Peyer's patch (tissue), 4 donors: ENCODE results near the gene CACNG4. TPM values are rescaled to one million over a fixed set of nuclear protein-coding genes. Genes with fewer than 3 reads are reported as not detected.

Experiments used
- DNase-seq, 3 donors: peaks; one replicate each; pipeline ENCODE4 v3.0.0-alpha.2; 2017 to 2019
- H3K27ac ChIP-seq, 4 donors: fragments of 200-600 bp; sonication (generic); one replicate each; pipeline ENCODE4 v1.5.1; 2016 to 2019
- H3K27me3 ChIP-seq, 2 donors: fragments of 200-600 bp; sonication (generic); one replicate each; pipeline ENCODE4 v1.5.1; 2019
- H3K36me3 ChIP-seq, 3 donors: fragments of 200-600 bp; sonication (generic); one replicate each; pipeline ENCODE4 v1.5.1; 2016 to 2019
- H3K4me1 ChIP-seq, 4 donors: fragments of 200-600 bp; sonication (generic); one replicate each; pipeline ENCODE4 v1.5.1; 2016 to 2019
- H3K4me3 ChIP-seq, 4 donors: fragments of 200-600 bp; sonication (generic); 1 replicate in 3 of 4; 2 replicates in 1 of 4; pipeline ENCODE4 v1.5.1; 2016 to 2019; ENCODE audit warnings: mild to moderate bottlenecking in 1 of 4
- H3K9me3 ChIP-seq, 4 donors: fragments of 200-600 bp; sonication (generic); one replicate each; pipeline ENCODE4 v1.5.1; 2016 to 2019; ENCODE audit warnings: mild to moderate bottlenecking in 1 of 4
- POLR2A ChIP-seq, 2 donors: fragments of 450-650 bp; IDR thresholded peaks; one replicate each; pipeline ENCODE4 v1.5.1; 2017; ENCODE audit warnings: antibody characterized with exemption in 2 of 2, mild to moderate bottlenecking in 2 of 2, moderate library complexity in 2 of 2
- total RNA-seq, 4 donors: library from RNA; depleted of rRNA; stranded (reverse); fragments of >200 nt; gene quantifications; one replicate each; pipeline ENCODE4 v1.1.0, GENCODE V29; 2016
- TF ChIP-seq, protein P1 (sequence below), 6 experiments: fragments of 450-650 bp in 4 of 6; fragments of 200-600 bp in 2 of 6; sonication (generic) in 1 of 6; IDR thresholded peaks; one replicate each; pipeline ENCODE4 v1.5.1; 2017 to 2019; ENCODE audit warnings: antibody characterized with exemption in 6 of 6, mild to moderate bottlenecking in 3 of 6, moderate library complexity in 1 of 6

Gene CACNG4
- total RNA-seq = under 1 TPM in 1 of 4 donors, not detected in 3; 0.40 TPM

DNA sequence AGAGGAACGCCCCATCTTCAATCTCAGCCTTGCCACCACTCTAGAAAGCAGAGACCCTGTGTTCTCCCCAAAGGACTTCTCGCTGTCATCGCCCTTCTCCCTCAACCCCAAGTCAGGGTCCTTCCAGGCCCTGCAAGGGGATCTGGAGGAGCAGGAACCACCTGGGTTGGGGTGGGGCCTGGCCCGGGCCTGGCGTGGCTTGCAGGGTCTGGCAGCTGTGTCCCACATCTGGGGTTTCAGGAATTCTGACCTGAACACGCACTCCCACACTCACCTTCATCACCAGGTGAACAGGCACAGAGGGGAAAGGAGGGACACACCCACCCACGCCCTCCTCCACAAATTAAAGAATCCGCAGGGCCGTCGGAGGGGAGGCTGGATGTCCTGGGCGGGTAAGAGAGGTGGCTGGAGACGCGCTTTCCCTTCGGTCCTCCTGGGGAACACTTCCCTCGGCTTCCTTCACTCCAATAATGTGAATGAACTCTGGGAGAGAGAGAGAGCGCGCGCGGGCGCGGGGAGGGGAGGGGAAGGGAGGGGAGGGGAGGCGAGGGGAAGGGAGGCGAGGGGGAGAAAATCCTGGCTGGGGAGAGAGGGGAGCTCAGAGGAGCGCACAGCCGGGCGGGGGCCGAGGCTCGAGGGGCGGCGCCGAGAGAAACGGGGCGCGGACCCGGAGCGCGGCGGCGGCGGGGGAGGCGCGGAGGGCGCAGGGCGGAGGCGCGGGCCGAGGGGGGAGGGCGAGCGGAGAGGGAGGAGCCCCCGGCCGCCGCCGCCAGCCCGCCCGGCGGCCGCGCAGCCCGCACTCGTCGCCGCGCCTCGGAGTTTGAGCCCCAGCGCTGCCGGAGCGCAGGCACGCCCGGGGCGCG is at the start of gene CACNG4:
Gene CACNG4, plus strand, starts transcription at position 799 of the 863 bp plus-strand sequence. CDS start 205 bp downstream, outside the sequence.
- no peak within 1 kb of the TSS for H3K27ac ChIP-seq
- H3K27me3 ChIP-seq = peaks cover 0 to 17% of the 10 kb centered on the region in 2 donors
- TF ChIP-seq, protein P1, sequence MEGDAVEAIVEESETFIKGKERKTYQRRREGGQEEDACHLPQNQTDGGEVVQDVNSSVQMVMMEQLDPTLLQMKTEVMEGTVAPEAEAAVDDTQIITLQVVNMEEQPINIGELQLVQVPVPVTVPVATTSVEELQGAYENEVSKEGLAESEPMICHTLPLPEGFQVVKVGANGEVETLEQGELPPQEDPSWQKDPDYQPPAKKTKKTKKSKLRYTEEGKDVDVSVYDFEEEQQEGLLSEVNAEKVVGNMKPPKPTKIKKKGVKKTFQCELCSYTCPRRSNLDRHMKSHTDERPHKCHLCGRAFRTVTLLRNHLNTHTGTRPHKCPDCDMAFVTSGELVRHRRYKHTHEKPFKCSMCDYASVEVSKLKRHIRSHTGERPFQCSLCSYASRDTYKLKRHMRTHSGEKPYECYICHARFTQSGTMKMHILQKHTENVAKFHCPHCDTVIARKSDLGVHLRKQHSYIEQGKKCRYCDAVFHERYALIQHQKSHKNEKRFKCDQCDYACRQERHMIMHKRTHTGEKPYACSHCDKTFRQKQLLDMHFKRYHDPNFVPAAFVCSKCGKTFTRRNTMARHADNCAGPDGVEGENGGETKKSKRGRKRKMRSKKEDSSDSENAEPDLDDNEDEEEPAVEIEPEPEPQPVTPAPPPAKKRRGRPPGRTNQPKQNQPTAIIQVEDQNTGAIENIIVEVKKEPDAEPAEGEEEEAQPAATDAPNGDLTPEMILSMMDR (IDR thresholded peaks at IDR 0.05) = no peak

DNA sequence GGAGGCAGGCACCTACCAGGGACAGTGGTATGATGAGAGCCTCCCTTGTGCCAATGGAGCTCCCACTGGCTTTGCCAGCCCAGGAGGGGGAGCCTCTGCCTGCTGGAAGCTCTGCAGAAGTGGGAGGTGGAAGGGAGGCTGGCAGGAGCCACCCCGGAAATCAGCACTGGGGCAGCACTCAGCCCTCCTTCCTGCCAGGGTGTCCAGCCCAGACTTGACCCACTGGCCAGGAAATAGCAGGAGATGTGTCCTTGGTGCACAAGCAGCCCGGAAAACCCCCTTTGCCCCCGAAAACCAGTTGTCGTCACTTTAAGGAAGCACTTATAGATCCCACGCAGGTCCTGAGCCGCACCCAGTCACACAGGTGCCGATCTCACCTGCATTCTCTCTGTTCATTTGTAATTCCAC is 49.3 kb upstream of the CACNG4 start:
- Histone ChIP-seq H3K4me3 (no peak overlapping the region), H3K9me3 (no peaks in the 10 kb centered on the region), H3K27me3 (no peaks in the 10 kb centered on the region), H3K4me1 (no peaks in the 10 kb centered on the region), H3K36me3 (no peaks in the 10 kb centered on the region), H3K27ac (no peak overlapping the region)
- no peak for TF ChIP-seq POLR2A (IDR thresholded peaks at IDR 0.05)
- TF ChIP-seq, protein P1 (IDR thresholded peaks at IDR 0.05) = peak in 4 of 6 experiments; percentile 11 to 54 (median 44)
- peak in 1 of 3 donors; percentile 60 for DNase-seq

More for the DNA sequence above, at the start of gene CACNG4:
- Histone ChIP-seq H3K9me3 (no peaks in the 10 kb centered on the region), H3K4me3 (peak within 1 kb of the TSS in 3 of 4 donors; percentile 32 to 48 (median 43)), H3K36me3 (no peaks in the 10 kb centered on the region), H3K4me1 (peaks cover 0 to 16% (median 5%) of the 10 kb centered on the region in 4 donors)
- DNase-seq = no peak

DNA sequence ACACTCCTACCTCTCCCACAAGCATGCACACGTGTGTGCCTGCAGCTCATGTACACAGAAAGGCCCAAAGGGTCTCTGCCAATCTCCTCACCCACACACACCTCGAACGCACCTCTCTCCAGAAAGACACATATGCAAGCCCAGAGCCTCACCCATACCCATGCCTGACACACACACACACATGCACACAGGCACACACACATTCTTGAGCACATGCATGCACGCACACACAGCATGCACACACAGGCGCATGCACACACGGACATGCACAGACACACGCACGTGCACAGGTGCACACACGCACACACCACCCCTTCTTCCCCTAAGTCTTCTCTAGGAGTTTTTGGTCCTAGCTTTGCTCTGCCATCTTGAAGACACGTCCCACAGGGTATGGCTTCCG is 48.7 kb upstream of the CACNG4 start:
- H3K27ac ChIP-seq = no peak overlapping the region
- no peak overlapping the region for H3K4me3 ChIP-seq
- no peak for TF ChIP-seq POLR2A (IDR thresholded peaks at IDR 0.05)
- TF ChIP-seq, protein P1 (IDR thresholded peaks at IDR 0.05) = no peak
- DNase-seq = no peak
- no peaks in the 10 kb centered on the region for H3K27me3 ChIP-seq
- H3K9me3 ChIP-seq = no peaks in the 10 kb centered on the region
- no peaks in the 10 kb centered on the region for H3K4me1 ChIP-seq
- H3K36me3 ChIP-seq = no peaks in the 10 kb centered on the region

DNA sequence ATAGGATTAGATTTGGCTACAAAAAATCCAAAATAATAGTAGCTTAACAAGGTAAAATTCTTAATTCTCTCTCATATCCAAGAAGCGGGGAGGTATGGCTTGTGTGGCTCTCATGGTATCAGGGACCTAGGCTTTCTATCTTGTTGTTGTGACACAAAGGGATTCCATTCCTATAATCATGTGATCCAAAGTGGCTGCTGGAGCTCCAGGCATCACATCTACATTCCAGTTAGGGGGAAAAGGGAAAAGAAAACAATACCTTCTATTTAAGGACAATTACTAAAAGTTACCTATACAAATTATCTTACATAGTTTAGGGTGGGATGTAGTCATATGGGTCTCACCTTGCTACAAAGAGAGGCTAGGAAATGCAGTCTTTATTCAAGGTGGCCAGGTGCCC is 47.6 kb upstream of the CACNG4 start:
- no peaks in the 10 kb centered on the region for H3K36me3 ChIP-seq
- H3K27ac ChIP-seq = no peak overlapping the region
- no peak for TF ChIP-seq POLR2A (IDR thresholded peaks at IDR 0.05)
- TF ChIP-seq, protein P1 (IDR thresholded peaks at IDR 0.05) = no peak
- H3K27me3 ChIP-seq = no peaks in the 10 kb centered on the region
- H3K9me3 ChIP-seq = no peaks in the 10 kb centered on the region
- no peaks in the 10 kb centered on the region for H3K4me1 ChIP-seq
- no peak for DNase-seq
- no peak overlapping the region for H3K4me3 ChIP-seq

DNA sequence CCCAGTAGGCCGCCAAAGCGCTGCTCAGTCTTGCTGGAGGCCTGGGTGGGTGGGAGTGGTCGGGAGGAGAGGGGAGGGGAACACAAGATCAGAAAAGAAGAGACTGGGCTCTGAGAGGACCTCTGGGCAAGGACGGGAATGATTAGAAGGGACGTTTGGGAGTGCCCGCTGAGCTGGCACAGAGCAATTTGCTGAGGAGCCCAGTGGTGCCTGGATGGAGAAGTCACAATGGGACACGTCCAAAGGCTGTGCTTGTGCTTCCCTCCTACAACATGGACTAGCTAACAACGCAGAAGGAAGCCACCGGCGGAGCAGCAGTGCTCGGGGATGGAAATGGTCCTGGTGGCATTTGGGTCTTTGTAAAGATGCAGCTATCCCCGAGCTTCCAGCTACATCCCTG is 45.6 kb upstream of the CACNG4 start:
- Histone ChIP-seq H3K36me3 (no peaks in the 10 kb centered on the region), H3K27me3 (no peaks in the 10 kb centered on the region), H3K9me3 (no peaks in the 10 kb centered on the region), H3K4me3 (no peak overlapping the region), H3K4me1 (no peaks in the 10 kb centered on the region), H3K27ac (no peak overlapping the region)
- no peak for TF ChIP-seq POLR2A (IDR thresholded peaks at IDR 0.05)
- TF ChIP-seq, protein P1 (IDR thresholded peaks at IDR 0.05) = no peak
- no peak for DNase-seq
